Astrocyte (in vitro differentiated cells and primary cell): ENCODE measurements around the gene P3H1. TPM values are rescaled to one million over a fixed set of nuclear protein-coding genes. Genes with fewer than 3 reads are reported as not detected.

Experiments
- total RNA-seq: library from RNA; stranded (reverse); gene quantifications from 2 replicates; pipeline ENCODE4 v1.2.1, GENCODE V29; 2021

Gene P3H1
- total RNA-seq, 1 donor from 2014 or later, result 277 TPM

Other genes with a start within 250 kb of the P3H1 start
- gene PPIH, start 108.6 kb downstream of the P3H1 start, total RNA-seq, result 23.5 and 28.5 TPM in 2 replicates
- 744 and 872 TPM in 2 replicates for gene YBX1, start 84.6 kb downstream of the P3H1 start, total RNA-seq
- gene CLDN19, start 26.8 kb downstream of the P3H1 start, total RNA-seq, result 0.11 TPM in 1 of 2 replicates, not detected in the other
- gene C1orf50, start 221 bp upstream of the P3H1 start, total RNA-seq, result 9.5 and 12.6 TPM in 2 replicates
- gene TMEM269, start 18.0 kb upstream of the P3H1 start, total RNA-seq, result 0.07 and 0.09 TPM in 2 replicates
- gene ERMAP, start 50.1 kb upstream of the P3H1 start, total RNA-seq, result 8.9 and 9.2 TPM in 2 replicates
- gene SVBP, start 50.4 kb upstream of the P3H1 start, total RNA-seq, result 19.7 and 28.1 TPM in 2 replicates
- 5.8 and 6.3 TPM in 2 replicates for gene ZNF691, start 79.6 kb upstream of the P3H1 start, total RNA-seq
- gene SLC2A1, start 191.8 kb upstream of the P3H1 start, total RNA-seq, result 506 and 521 TPM in 2 replicates